Activated T-helper 17 cell treated with anti-CD3 and anti-CD28 coated beads, Interleukin-2, amount 50 U/mL, for 72 hours (primary cell): Measurements from ENCODE around the gene GRIK5. TPM values are rescaled to one million over a fixed set of nuclear protein-coding genes. Genes with fewer than 3 reads are reported as not detected.

Experiments
- ATAC-seq: fragments of 150-1000 bp; cut with Tn5 transposase; replicated peaks from 2 replicates; pipeline ENCODE4 v1.10.0; 2021; ENCODE audit warnings: mild to moderate bottlenecking, moderate library complexity
- H3K27ac Mint-ChIP-seq: one replicate; pipeline ENCODE4 v1.8.0; 2022; ENCODE audit warnings: mixed read lengths
- H3K27me3 Mint-ChIP-seq: one replicate; pipeline ENCODE4 v1.8.0; 2022; ENCODE audit warnings: mixed read lengths
- H3K36me3 Mint-ChIP-seq: one replicate; pipeline ENCODE4 v1.8.0; 2022; ENCODE audit warnings: low read depth, mild to moderate bottlenecking, mixed read lengths
- H3K4me1 Mint-ChIP-seq: one replicate; pipeline ENCODE4 v1.8.0; 2022; ENCODE audit warnings: mixed read lengths
- H3K4me3 Mint-ChIP-seq: one replicate; pipeline ENCODE4 v1.8.0; 2022; ENCODE audit warnings: mild to moderate bottlenecking, mixed read lengths
- H3K9me3 Mint-ChIP-seq: one replicate; pipeline ENCODE4 v1.8.0; 2022; ENCODE audit warnings: mixed read lengths
- total RNA-seq, 2 donors: library from RNA; stranded (reverse); gene quantifications; one replicate each; pipeline ENCODE4 v1.2.3, GENCODE V29; 2022

The GRIK5 gene
- total RNA-seq, 2 donors from 2014 or later: 0.37 to 1.7 TPM

- H3K36me3 Mint-ChIP-seq: peaks cover 51% of the 10 kb centered on the region
- peak overlapping the region; percentile 81 for H3K27ac Mint-ChIP-seq
- no peaks in the 10 kb centered on the region for H3K9me3 Mint-ChIP-seq
- ATAC-seq: no peak
- peaks cover 31% of the 10 kb centered on the region for H3K4me1 Mint-ChIP-seq
- H3K27me3 Mint-ChIP-seq: no peaks in the 10 kb centered on the region
- peak overlapping the region; percentile 13 for H3K4me3 Mint-ChIP-seq
Measured at GRCh38 chr19:42089191-42089750, 19.3 kb upstream of the GRIK5 start.

GRCh38 chr19:42088471-42089190 lies 18.6 kb upstream of the GRIK5 start:
- Mint-ChIP-seq H3K27me3 (no peaks in the 10 kb centered on the region), H3K9me3 (no peaks in the 10 kb centered on the region), H3K4me1 (peaks cover 27% of the 10 kb centered on the region), H3K36me3 (peaks cover 45% of the 10 kb centered on the region), H3K27ac (peak overlapping the region; percentile 81), H3K4me3 (peak overlapping the region; percentile 41)
- ATAC-seq: no peak

GRCh38 chr19:42086770-42087550 lies 17.0 kb upstream of the GRIK5 start:
- no peaks in the 10 kb centered on the region for H3K27me3 Mint-ChIP-seq
- no peak overlapping the region for H3K4me3 Mint-ChIP-seq
- peaks cover 23% of the 10 kb centered on the region for H3K4me1 Mint-ChIP-seq
- ATAC-seq: peak; percentile 18
- peaks cover 34% of the 10 kb centered on the region for H3K36me3 Mint-ChIP-seq
- H3K9me3 Mint-ChIP-seq: no peaks in the 10 kb centered on the region
- H3K27ac Mint-ChIP-seq: peak overlapping the region; percentile 65

DNA sequence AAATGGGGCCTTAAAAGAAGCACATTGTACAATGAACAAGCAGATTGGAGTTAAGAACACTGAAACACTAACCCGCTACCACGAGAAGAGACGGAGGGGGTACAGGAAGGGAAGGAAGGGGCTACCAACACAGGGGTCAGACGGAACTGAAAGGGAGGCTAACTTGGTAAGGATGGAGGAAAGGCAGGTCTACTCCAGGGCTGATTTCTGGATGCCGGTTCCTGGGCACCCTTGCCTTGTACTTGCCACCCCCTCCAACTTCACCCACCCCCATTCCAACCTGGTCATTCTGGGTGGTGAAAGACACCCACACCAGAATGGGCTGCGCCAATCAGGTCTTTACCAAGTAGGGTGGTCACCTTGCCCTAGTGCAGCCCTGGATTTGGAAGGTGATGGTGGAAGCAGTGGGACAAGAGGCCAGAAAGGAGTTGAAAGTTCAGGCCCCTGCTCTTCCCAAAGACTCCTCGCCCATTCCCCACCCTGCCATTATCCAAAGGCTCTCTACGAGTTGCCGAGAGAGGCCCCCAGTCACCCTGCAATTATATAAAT lies 16.3 kb upstream of the GRIK5 start:
- peaks cover 29% of the 10 kb centered on the region for H3K4me1 Mint-ChIP-seq
- no peak for ATAC-seq
- H3K9me3 Mint-ChIP-seq: no peaks in the 10 kb centered on the region
- H3K27ac Mint-ChIP-seq: peak overlapping the region; percentile 63
- H3K4me3 Mint-ChIP-seq: no peak overlapping the region
- peaks cover 34% of the 10 kb centered on the region for H3K36me3 Mint-ChIP-seq
- H3K27me3 Mint-ChIP-seq: no peaks in the 10 kb centered on the region

DNA sequence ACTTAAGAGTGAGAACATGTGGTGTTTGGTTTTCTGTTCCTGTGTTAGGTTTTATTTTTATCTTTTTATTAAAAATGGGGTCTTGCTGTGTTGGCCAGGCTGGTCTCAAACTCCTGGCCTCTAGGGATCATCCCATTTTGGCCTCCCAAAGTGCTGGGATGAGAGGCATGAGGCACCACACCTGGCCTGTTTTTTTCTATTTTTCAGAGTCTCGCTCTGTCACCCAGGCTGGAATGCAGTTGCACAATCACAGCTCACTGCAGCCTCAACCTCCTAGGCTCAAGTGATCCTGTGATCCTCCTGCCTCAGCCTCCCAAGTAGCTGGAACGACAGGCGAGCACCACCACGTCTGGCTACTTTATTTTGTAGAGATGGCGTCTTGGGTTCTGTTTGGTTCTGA lies 13.5 kb upstream of the GRIK5 start:
- no peaks in the 10 kb centered on the region for H3K27me3 Mint-ChIP-seq
- H3K36me3 Mint-ChIP-seq: peaks cover 31% of the 10 kb centered on the region
- ATAC-seq: no peak
- H3K9me3 Mint-ChIP-seq: no peaks in the 10 kb centered on the region
- peaks cover 8% of the 10 kb centered on the region for H3K4me1 Mint-ChIP-seq
- peak overlapping the region; percentile 50 for H3K27ac Mint-ChIP-seq
- H3K4me3 Mint-ChIP-seq: no peak overlapping the region

DNA sequence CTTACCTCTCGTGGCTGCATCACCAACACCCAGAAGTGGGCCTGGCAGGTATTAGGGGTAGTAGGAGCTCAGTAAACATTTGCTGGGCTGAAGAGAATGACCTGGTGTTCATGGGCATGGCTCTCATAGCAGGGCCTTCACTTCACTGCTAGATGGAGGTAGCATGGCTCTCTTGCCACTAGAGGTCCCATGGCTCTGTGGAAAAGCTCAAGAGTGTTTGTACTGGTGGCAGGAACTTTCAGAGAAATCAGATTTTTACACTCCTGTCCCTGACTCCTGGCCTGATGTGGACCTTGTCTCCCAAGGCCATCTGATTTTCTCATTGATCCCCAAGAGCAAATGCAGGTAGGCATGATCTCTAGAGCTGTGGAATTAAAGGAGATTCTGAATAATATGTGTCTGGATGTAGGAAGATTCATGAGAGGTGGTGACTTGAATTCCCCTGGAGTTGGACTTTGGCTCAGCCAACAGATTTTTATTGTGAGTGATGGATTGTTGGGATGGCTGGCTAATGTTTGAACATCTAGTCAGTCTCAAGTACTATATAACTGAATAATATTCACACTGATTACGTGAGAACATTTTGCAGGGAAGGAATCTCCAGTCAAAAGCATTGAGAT lies 11.7 kb upstream of the GRIK5 start:
- Mint-ChIP-seq H3K4me3 (no peak overlapping the region), H3K27ac (peak overlapping the region; percentile 80), H3K4me1 (peaks cover 24% of the 10 kb centered on the region), H3K36me3 (peaks cover 46% of the 10 kb centered on the region), H3K9me3 (no peaks in the 10 kb centered on the region), H3K27me3 (no peaks in the 10 kb centered on the region)
- peak; percentile 51 for ATAC-seq

DNA sequence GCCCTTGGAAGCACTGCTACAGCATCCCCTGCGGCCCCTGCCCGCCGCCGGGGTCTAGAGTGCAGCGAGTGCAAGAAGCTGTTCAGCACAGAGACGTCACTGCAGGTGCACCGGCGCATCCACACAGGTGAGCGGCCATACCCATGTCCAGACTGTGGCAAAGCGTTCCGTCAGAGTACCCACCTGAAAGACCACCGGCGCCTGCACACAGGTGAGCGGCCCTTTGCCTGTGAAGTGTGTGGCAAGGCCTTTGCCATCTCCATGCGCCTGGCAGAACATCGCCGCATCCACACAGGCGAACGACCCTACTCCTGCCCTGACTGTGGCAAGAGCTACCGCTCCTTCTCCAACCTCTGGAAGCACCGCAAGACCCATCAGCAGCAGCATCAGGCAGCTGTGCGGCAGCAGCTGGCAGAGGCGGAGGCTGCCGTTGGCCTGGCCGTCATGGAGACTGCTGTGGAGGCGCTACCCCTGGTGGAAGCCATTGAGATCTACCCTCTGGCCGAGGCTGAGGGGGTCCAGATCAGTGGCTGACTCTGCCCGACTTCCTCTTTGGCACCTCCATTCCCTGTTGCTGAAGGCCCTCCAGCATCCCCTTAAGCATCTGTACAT lies 10.9 kb upstream of the GRIK5 start:
- no peaks in the 10 kb centered on the region for H3K27me3 Mint-ChIP-seq
- H3K27ac Mint-ChIP-seq: no peak overlapping the region
- no peaks in the 10 kb centered on the region for H3K9me3 Mint-ChIP-seq

GRCh38 chr19:42079886-42080763 lies 10.1 kb upstream of the GRIK5 start:
- no peak overlapping the region for H3K4me3 Mint-ChIP-seq
- H3K27ac Mint-ChIP-seq: no peak overlapping the region
- H3K27me3 Mint-ChIP-seq: no peaks in the 10 kb centered on the region
- peaks cover 5% of the 10 kb centered on the region for H3K9me3 Mint-ChIP-seq
- ATAC-seq: no peak
- peaks cover 31% of the 10 kb centered on the region for H3K4me1 Mint-ChIP-seq
- H3K36me3 Mint-ChIP-seq: peaks cover 57% of the 10 kb centered on the region

More for the DNA sequence above, 10.9 kb upstream of the GRIK5 start:
- no peak for ATAC-seq
- Mint-ChIP-seq H3K4me3 (no peak overlapping the region), H3K4me1 (peaks cover 27% of the 10 kb centered on the region), H3K36me3 (peaks cover 51% of the 10 kb centered on the region)

GRCh38 chr19:42079276-42079669 lies 9.3 kb upstream of the GRIK5 start:
- Mint-ChIP-seq H3K36me3 (peaks cover 57% of the 10 kb centered on the region), H3K4me3 (no peak overlapping the region), H3K27me3 (no peaks in the 10 kb centered on the region), H3K4me1 (peaks cover 32% of the 10 kb centered on the region), H3K27ac (no peak overlapping the region), H3K9me3 (peaks cover 5% of the 10 kb centered on the region)
- no peak for ATAC-seq

GRCh38 chr19:42078538-42079275 lies 8.7 kb upstream of the GRIK5 start:
- H3K4me3 Mint-ChIP-seq: peak overlapping the region; percentile 97
- peaks cover 32% of the 10 kb centered on the region for H3K4me1 Mint-ChIP-seq
- peaks cover 57% of the 10 kb centered on the region for H3K36me3 Mint-ChIP-seq
- H3K9me3 Mint-ChIP-seq: peaks cover 5% of the 10 kb centered on the region
- no peak for ATAC-seq
- peak overlapping the region; percentile 99 for H3K27ac Mint-ChIP-seq
- no peaks in the 10 kb centered on the region for H3K27me3 Mint-ChIP-seq

DNA sequence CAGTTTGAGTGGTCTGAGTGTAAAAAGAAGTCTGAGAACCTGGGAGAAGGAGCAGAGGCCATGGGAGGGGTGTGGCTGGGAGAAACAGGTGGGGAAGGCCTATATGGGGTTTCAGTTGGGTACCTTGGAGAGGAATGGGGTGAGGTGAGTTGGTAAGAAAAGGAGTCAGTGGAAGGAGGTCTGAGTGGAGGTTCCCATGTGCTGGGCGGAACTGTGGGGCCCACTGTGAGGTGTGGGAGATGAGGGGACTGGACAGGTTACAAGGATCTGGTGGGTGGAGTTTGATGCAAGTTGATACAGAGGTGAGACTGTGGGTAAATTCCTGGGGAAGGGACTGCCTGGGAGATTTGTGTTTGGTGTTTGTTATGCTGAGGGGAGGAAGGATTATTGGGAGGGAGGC lies 8.1 kb upstream of the GRIK5 start:
- Mint-ChIP-seq H3K27ac (peak overlapping the region; percentile 99), H3K4me1 (peaks cover 32% of the 10 kb centered on the region), H3K9me3 (peaks cover 5% of the 10 kb centered on the region), H3K36me3 (peaks cover 57% of the 10 kb centered on the region), H3K27me3 (no peaks in the 10 kb centered on the region), H3K4me3 (peak overlapping the region; percentile 97)
- ATAC-seq: no peak

GRCh38 chr19:42076380-42076944 lies 6.5 kb upstream of the GRIK5 start:
- Mint-ChIP-seq H3K9me3 (peaks cover 5% of the 10 kb centered on the region), H3K4me3 (peak overlapping the region; percentile 97), H3K36me3 (peaks cover 50% of the 10 kb centered on the region), H3K27ac (peak overlapping the region; percentile 99), H3K4me1 (peaks cover 27% of the 10 kb centered on the region), H3K27me3 (no peaks in the 10 kb centered on the region)
- no peak for ATAC-seq
